HCT116 (cell line): Measurements from ENCODE around the gene DNAJB8. TPM values are rescaled to one million over a fixed set of nuclear protein-coding genes. Genes with fewer than 3 reads are reported as not detected.

ENCODE experiments used
- ATAC-seq: fragments of 200-7000 bp; cut with Tn5 transposase; 2 replicates; pipeline ENCODE4 v1.9.1; 2020; ENCODE audit warnings: mild to moderate bottlenecking, moderate library complexity
- BruUV-seq: library from RNA; stranded (reverse); fragments of 400-500 nt; replicated peaks from 2 replicates; lab custom pipeline; 2021; lab: Mats Ljungman, UMichigan
- CTCF ChIA-PET: fragments of 300-600 bp; sonication (Branson Sonifier 250); formaldehyde crosslinking; loops from one replicate; lab custom pipeline; 2021; ENCODE audit warnings: antibody characterized with exemption; lab: Charles Lee
- POLR2A ChIA-PET: fragments of 300-600, 350-600 bp; sonication (Branson Sonifier 250); formaldehyde crosslinking; loops from one replicate; lab custom pipeline; 2021; ENCODE audit warnings: antibody characterized with exemption; lab: Charles Lee
- RAD21 ChIA-PET, 2 experiments: fragments of 300-600 bp; sonication (Branson Sonifier 250); formaldehyde crosslinking; loops; one replicate each; lab custom pipeline; 2023; ENCODE audit warnings: low total read pairs in 2 of 2; ENCODE audit not compliant: uncharacterized antibody in 2 of 2, unreplicated experiment in 2 of 2, low non-redundant PET in 1 of 2; lab: Charles Lee
- DNase-seq: peaks from one replicate; pipeline ENCODE4 v3.0.0-alpha.2; 2010; ENCODE audit warnings: low read depth, low spot score
- H2AFZ ChIP-seq: fragments of 200-600 bp; shearing (Covaris generic), sonication (generic); 2 replicates; pipeline ENCODE4 v1.6.1; 2017; ENCODE audit warnings: low read depth, mixed run types, mixed read lengths, antibody characterized with exemption, low read length; ENCODE audit not compliant: poor library complexity, severe bottlenecking
- H3K27ac ChIP-seq: 2 replicates; pipeline ENCODE4 v1.5.1; 2012; ENCODE audit warnings: low read depth, low read length
- H3K27me3 ChIP-seq: fragments of 200-600 bp; sonication (generic); 2 replicates; pipeline ENCODE4 v1.6.1; 2016; ENCODE audit warnings: mixed run types, low read length, mixed read lengths; ENCODE audit not compliant: insufficient read depth
- H3K36me3 ChIP-seq, 2 experiments: fragments of 200-500 bp in 1 of 2; fragments of 200-600 bp in 1 of 2; sonication (Bioruptor generic) in 1 of 2; sonication (generic) in 1 of 2; 2 replicates each; pipeline versions ENCODE4 v1.5.1 to v1.6.1; 2014 to 2016; ENCODE audit warnings: low read length in 2 of 2, inconsistent platforms in 1 of 2, mixed read lengths in 1 of 2, mixed run types in 1 of 2; ENCODE audit not compliant: insufficient read depth in 2 of 2, control insufficient read depth in 1 of 2
- H3K4me1 ChIP-seq, 2 experiments: fragments of 200-600 bp in 1 of 2; sonication (generic) in 1 of 2; 2 replicates each; pipeline versions ENCODE4 v1.5.1 to v1.6.1; 2012 to 2017; ENCODE audit warnings: low read length in 2 of 2, inconsistent platforms in 1 of 2, mild to moderate bottlenecking in 1 of 2, mixed read lengths in 1 of 2, mixed run types in 1 of 2, moderate library complexity in 1 of 2; ENCODE audit not compliant: insufficient read depth in 2 of 2, control insufficient read depth in 1 of 2
- H3K4me2 ChIP-seq: fragments of 200-600 bp; sonication (generic); 2 replicates; pipeline ENCODE4 v1.6.1; 2017; ENCODE audit warnings: mixed run types, low read length, mixed read lengths
- H3K4me3 ChIP-seq, 2 experiments: fragments of 200-600 bp in 1 of 2; sonication (generic) in 1 of 2; replicated peaks in 1 of 2; 2 replicates each; pipeline ENCODE4 v1.5.1; 2011 to 2016; ENCODE audit warnings: low read length in 2 of 2, control low read depth in 1 of 2, low read depth in 1 of 2, mild to moderate bottlenecking in 1 of 2, mixed read lengths in 1 of 2, mixed run types in 1 of 2
- H3K79me2 ChIP-seq: fragments of 200-600 bp; sonication (generic); 2 replicates; pipeline ENCODE4 v1.6.1; 2017; ENCODE audit warnings: mild to moderate bottlenecking, mixed run types, low read length, moderate library complexity, mixed read lengths; ENCODE audit not compliant: insufficient read depth
- H3K9ac ChIP-seq: fragments of 200-600 bp; sonication (generic); 2 replicates; pipeline ENCODE4 v1.6.1; 2016; ENCODE audit warnings: low read length, mixed read lengths
- H3K9me2 ChIP-seq: fragments of 200-600 bp; sonication (generic), shearing (Covaris generic); 2 replicates; pipeline ENCODE4 v1.6.1; 2017; ENCODE audit warnings: mixed run types, mild to moderate bottlenecking, moderate library complexity; ENCODE audit not compliant: insufficient read depth
- H3K9me3 ChIP-seq, 2 experiments: fragments of 200-500 bp in 1 of 2; fragments of 200-600 bp in 1 of 2; sonication (Bioruptor generic) in 1 of 2; sonication (generic) in 1 of 2; 2 replicates each; pipeline ENCODE4 v1.6.1; 2014 to 2017; ENCODE audit warnings: low read length in 2 of 2, mixed read lengths in 2 of 2, inconsistent platforms in 1 of 2, low read depth in 1 of 2, mild to moderate bottlenecking in 1 of 2, mixed run types in 1 of 2, moderate library complexity in 1 of 2; ENCODE audit not compliant: control insufficient read depth in 1 of 2, insufficient read depth in 1 of 2
- H4K20me1 ChIP-seq: fragments of 200-600 bp; sonication (generic), shearing (Covaris generic); 2 replicates; pipeline ENCODE4 v1.6.1; 2017; ENCODE audit warnings: mixed run types, mild to moderate bottlenecking, moderate library complexity; ENCODE audit not compliant: insufficient read depth
- CBX3 ChIP-seq: IDR thresholded peaks from 2 replicates; pipeline ENCODE4 v1.6.1; 2012; ENCODE audit warnings: low read depth
- EZH2phosphoT487 ChIP-seq: fragments of 200-600 bp; IDR thresholded peaks from 2 replicates; pipeline ENCODE4 v1.6.1; 2018; ENCODE audit warnings: antibody characterized with exemption, borderline replicate concordance
- FOSL1 ChIP-seq: IDR thresholded peaks from 2 replicates; pipeline ENCODE4 v1.6.1; 2012; ENCODE audit warnings: low read depth
- TCF7L2 ChIP-seq: IDR thresholded peaks from 2 replicates; pipeline ENCODE4 v1.7.0; 2011; ENCODE audit warnings: borderline replicate concordance, inconsistent platforms; ENCODE audit not compliant: insufficient read depth, insufficient read length; ENCODE audit errors: extremely low read depth
- intact Hi-C: fragments of 100-400 bp; cut with micrococcal nuclease; formaldehyde crosslinking; loops from 2 replicates; pipeline ENCODE4 v1.10.0; 2022
- total RNA-seq: library from RNA; stranded (reverse); gene quantifications from one replicate; pipeline ENCODE4 v1.2.1, GENCODE V29; 2021; ENCODE audit not compliant: unreplicated experiment
- TF ChIP-seq, protein P1 (sequence below), 3 experiments: fragments of 200-600 bp in 1 of 3; sonication (generic) in 1 of 3; IDR thresholded peaks in 2 of 3; conservative IDR thresholded peaks in 1 of 3; 2 replicates each; pipeline ENCODE4 v1.5.1; 2012 to 2017; ENCODE audit warnings: low read depth in 2 of 3, low read length in 2 of 3, antibody characterized with exemption in 1 of 3, borderline replicate concordance in 1 of 3, control low read depth in 1 of 3, mild to moderate bottlenecking in 1 of 3, mixed read lengths in 1 of 3, mixed run types in 1 of 3, moderate library complexity in 1 of 3; ENCODE audit not compliant: insufficient read depth in 1 of 3
- TF ChIP-seq, protein P2 (sequence below): IDR thresholded peaks from 2 replicates; pipeline ENCODE4 v1.6.1; 2012

The DNAJB8 gene
- total RNA-seq, 1 experiment from 2014 or later, result not detected

DNA sequence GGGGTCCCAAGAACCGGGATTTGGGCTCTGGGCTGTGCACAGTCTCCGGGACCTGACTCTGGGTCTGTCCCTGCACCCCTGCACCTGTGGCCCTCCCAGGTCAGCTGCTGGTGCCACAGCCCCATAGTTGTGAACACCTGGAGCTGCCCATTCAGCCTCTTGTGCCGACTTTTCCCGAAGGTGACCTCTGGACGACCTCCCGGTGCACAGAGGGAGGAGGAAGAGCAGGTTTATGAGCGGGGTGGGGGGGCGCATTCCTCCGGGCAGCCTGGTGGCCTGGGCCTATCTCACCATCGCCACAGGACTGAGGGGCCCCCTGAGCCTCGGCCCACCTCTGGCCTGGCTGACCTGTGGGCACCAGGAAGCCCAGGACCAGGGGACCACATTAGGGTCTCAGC, 45.3 kb downstream of the DNAJB8 start:
- Histone ChIP-seq H3K27me3 (peaks cover 15% of the 10 kb centered on the region), H3K9ac (no peak overlapping the region), H3K36me3 (no peaks in the 10 kb centered on the region), H3K4me1 (peaks cover 53 to 77% of the 10 kb centered on the region in 2 experiments), H3K79me2 (no peaks in the 10 kb centered on the region), H3K4me2 (peak overlapping the region; percentile 12; the same call in 1 of the 2 replicates), H3K9me3 (peaks cover 0 to 11% of the 10 kb centered on the region in 2 experiments; a peak in 1 of 4 replicates), H2AFZ (no peak overlapping the region), H3K27ac (peak overlapping the region; percentile 18; the same call in 1 of the 2 replicates), H4K20me1 (no peaks in the 10 kb centered on the region; the same call in 1 of the 2 replicates), H3K9me2 (no peaks in the 10 kb centered on the region), H3K4me3 (no peak overlapping the region)
- ATAC-seq (no peak), DNase-seq (no peak)
- RAD21 ChIA-PET, result no interaction called here
- POLR2A ChIA-PET, result no interaction called here
- intact Hi-C loops, result loop anchor here (10.0 kb wide), 1 partner anchor 197 kb away; no protein-coding TSS in a partner anchor
- CTCF ChIA-PET, result no interaction called here
- no TSS peak for BruUV-seq
- TF ChIP-seq FOSL1, result no peak
- TF ChIP-seq, protein P1, sequence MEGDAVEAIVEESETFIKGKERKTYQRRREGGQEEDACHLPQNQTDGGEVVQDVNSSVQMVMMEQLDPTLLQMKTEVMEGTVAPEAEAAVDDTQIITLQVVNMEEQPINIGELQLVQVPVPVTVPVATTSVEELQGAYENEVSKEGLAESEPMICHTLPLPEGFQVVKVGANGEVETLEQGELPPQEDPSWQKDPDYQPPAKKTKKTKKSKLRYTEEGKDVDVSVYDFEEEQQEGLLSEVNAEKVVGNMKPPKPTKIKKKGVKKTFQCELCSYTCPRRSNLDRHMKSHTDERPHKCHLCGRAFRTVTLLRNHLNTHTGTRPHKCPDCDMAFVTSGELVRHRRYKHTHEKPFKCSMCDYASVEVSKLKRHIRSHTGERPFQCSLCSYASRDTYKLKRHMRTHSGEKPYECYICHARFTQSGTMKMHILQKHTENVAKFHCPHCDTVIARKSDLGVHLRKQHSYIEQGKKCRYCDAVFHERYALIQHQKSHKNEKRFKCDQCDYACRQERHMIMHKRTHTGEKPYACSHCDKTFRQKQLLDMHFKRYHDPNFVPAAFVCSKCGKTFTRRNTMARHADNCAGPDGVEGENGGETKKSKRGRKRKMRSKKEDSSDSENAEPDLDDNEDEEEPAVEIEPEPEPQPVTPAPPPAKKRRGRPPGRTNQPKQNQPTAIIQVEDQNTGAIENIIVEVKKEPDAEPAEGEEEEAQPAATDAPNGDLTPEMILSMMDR (IDR thresholded peaks at IDR 0.05 in 2 of 3, conservative IDR thresholded peaks at IDR 0.05 in 1 of 3; ENCODE audit: borderline replicate concordance in 1 of 3, insufficient read depth in 1 of 3, low read depth in 2 of 3, low read length in 2 of 3), result no peak
- no peak for TF ChIP-seq EZH2phosphoT487
- TF ChIP-seq CBX3, result no peak
- TF ChIP-seq, protein P2, sequence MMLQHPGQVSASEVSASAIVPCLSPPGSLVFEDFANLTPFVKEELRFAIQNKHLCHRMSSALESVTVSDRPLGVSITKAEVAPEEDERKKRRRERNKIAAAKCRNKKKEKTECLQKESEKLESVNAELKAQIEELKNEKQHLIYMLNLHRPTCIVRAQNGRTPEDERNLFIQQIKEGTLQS, result no peak
- no peak for TF ChIP-seq TCF7L2
- TF ChIP-seq, all 23 proteins: peak for 0
